Measurements from ENCODE around the gene FAM83C. TPM values are rescaled to one million over a fixed set of nuclear protein-coding genes. Genes with fewer than 3 reads are reported as not detected.

FAM83C gene
- total and polyA plus RNA-seq, 9 of the 15 experiments (the other 6 are each of a cell fraction or from before 2014, with no cell fraction given) = not detected

DNA sequence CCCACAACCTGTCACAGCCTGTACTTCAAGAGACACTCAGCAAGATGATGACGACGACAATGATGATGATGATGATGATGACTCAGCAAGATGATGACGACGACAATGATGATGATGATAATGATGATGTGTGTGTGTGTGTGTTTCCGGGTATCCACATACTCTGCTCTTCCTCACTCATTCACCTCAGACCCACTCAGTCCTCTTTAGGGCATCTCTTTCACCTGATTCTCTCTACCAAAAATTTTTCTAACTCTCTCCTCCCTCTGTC, 6.5 kb downstream of the FAM83C start (continued):
- no peak for TF ChIP-seq CTCF (IDR thresholded peaks at IDR 0.05 in 2 of 3, conservative IDR thresholded peaks at IDR 0.05 in 1 of 3; ENCODE audit: insufficient read depth in 2 of 3, low read depth in 1 of 3, low read length in 3 of 3)
- no peak for TF ChIP-seq RBM22 (IDR thresholded peaks at IDR 0.05; ENCODE audit: low read depth, low read length, poor library complexity, severe bottlenecking)
- peak; percentile 91 for TF ChIP-seq NBN (IDR thresholded peaks at IDR 0.05; ENCODE audit: low read depth)
- peak; percentile 100 for TF ChIP-seq MAFG (tag; conservative IDR thresholded peaks at IDR 0.05)
- TF ChIP-seq ASH1L (IDR thresholded peaks at IDR 0.05; ENCODE audit: borderline replicate concordance, low read depth, partially characterized antibody) = peak; percentile 28
- peak; percentile 46 for TF ChIP-seq CBFA2T3 (IDR thresholded peaks at IDR 0.05)
- TF ChIP-seq, protein P1, sequence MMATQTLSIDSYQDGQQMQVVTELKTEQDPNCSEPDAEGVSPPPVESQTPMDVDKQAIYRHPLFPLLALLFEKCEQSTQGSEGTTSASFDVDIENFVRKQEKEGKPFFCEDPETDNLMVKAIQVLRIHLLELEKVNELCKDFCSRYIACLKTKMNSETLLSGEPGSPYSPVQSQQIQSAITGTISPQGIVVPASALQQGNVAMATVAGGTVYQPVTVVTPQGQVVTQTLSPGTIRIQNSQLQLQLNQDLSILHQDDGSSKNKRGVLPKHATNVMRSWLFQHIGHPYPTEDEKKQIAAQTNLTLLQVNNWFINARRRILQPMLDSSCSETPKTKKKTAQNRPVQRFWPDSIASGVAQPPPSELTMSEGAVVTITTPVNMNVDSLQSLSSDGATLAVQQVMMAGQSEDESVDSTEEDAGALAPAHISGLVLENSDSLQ (IDR thresholded peaks at IDR 0.05) = peak; percentile 75
- no peak for TF ChIP-seq ILK (tag; IDR thresholded peaks at IDR 0.05; ENCODE audit: borderline replicate concordance, low read depth)
- peak; percentile 98 for TF ChIP-seq CREM (IDR thresholded peaks at IDR 0.05; ENCODE audit: low read depth)
- peak in 1 of 2 experiments; percentile 31; a peak in 1 of 4 replicates for TF ChIP-seq MLLT1 (IDR thresholded peaks at IDR 0.05)
- peak; percentile 66 for TF ChIP-seq TAF9B (IDR thresholded peaks at IDR 0.05; ENCODE audit: partially characterized antibody)
- TF ChIP-seq FOXK2 (conservative IDR thresholded peaks at IDR 0.05 in 1 of 2, IDR thresholded peaks at IDR 0.05 in 1 of 2; ENCODE audit: low read depth in 2 of 2) = peak; percentile 48 to 64; a peak in 1 of 4 replicates
- TF ChIP-seq ZNF41 (CRISPR knock-in tag; conservative IDR thresholded peaks at IDR 0.05) = no peak
- peak in 1 of 2 experiments; percentile 73; a peak in 1 of 4 replicates for TF ChIP-seq ZNF318 (IDR thresholded peaks at IDR 0.05; ENCODE audit: borderline replicate concordance in 1 of 2, low read depth in 1 of 2)
- TF ChIP-seq JUNB (CRISPR knock-in tag; conservative IDR thresholded peaks at IDR 0.05) = peak; percentile 81
- TF ChIP-seq CREB1 (IDR thresholded peaks at IDR 0.05) = peak; percentile 96
- TF ChIP-seq CREB1 (CRISPR knock-in tag; IDR thresholded peaks at IDR 0.05) = peak; percentile 90
